Prostate gland (tissue), 2 donors: ENCODE data around the gene SPAG7. TPM values are rescaled to one million over a fixed set of nuclear protein-coding genes. Genes with fewer than 3 reads are reported as not detected.

Experiments used
- DNase-seq: peaks from one replicate; pipeline ENCODE4 v3.0.0-alpha.2; 2019; ENCODE audit warnings: low spot score
- H3K27ac ChIP-seq, 2 donors: fragments of 200-600 bp; sonication (generic); 2 replicates each; pipeline ENCODE4 v1.5.1; 2017 to 2019
- H3K27me3 ChIP-seq: fragments of 200-600 bp; sonication (generic); replicated peaks from 2 replicates; pipeline ENCODE4 v1.5.1; 2019; ENCODE audit not compliant: insufficient read depth
- H3K36me3 ChIP-seq, 2 donors: fragments of 200-600 bp; sonication (generic); 1 replicate in 1 of 2; 2 replicates in 1 of 2; pipeline versions ENCODE4 v1.5.1 to v1.8.1; 2017 to 2019
- H3K4me1 ChIP-seq: fragments of 200-600 bp; sonication (generic); replicated peaks from 2 replicates; pipeline ENCODE4 v1.5.1; 2019
- H3K4me3 ChIP-seq, 2 donors: fragments of 200-600 bp; sonication (generic); 2 replicates each; pipeline ENCODE4 v1.5.1; 2017 to 2019
- H3K9me3 ChIP-seq: fragments of 200-600 bp; sonication (generic); 2 replicates; pipeline ENCODE4 v1.5.1; 2017
- CTCF ChIP-seq, 4 experiments: fragments of 200-600 bp in 2 of 4; fragments of 450-650 bp in 2 of 4; sonication (generic) in 2 of 4; IDR thresholded peaks; 1 replicate in 3 of 4; 2 replicates in 1 of 4; pipeline ENCODE4 v1.5.1; 2016 to 2019; ENCODE audit warnings: antibody characterized with exemption in 4 of 4, mild to moderate bottlenecking in 2 of 4, moderate library complexity in 2 of 4
- POLR2A ChIP-seq: fragments of 450-650 bp; IDR thresholded peaks from one replicate; pipeline ENCODE4 v1.6.1; 2016; ENCODE audit warnings: antibody characterized with exemption, mild to moderate bottlenecking
- POLR2AphosphoS5 ChIP-seq: sonication (generic); formaldehyde crosslinking; IDR thresholded peaks from one replicate; pipeline ENCODE4 v1.6.1; 2017; ENCODE audit warnings: antibody characterized with exemption
- WGBS: methylation state at CpG from one replicate; pipeline ENCODE4 v1.1.5; 2018; 5-methylcytosine and 5-hydroxymethylcytosine counted together
- intact Hi-C: fragments of 100-400 bp; cut with DNase I; formaldehyde crosslinking; loops from one replicate; pipeline ENCODE4 v1.14.2; 2022
- total RNA-seq, 2 donors: library from RNA; depleted of rRNA; stranded (reverse); fragments of >200 nt; gene quantifications; one replicate each; pipeline ENCODE4 v1.1.0, GENCODE V29; 2016

The SPAG7 gene
- total RNA-seq, 2 donors from 2014 or later: 54.2 to 72.0 TPM

DNA sequence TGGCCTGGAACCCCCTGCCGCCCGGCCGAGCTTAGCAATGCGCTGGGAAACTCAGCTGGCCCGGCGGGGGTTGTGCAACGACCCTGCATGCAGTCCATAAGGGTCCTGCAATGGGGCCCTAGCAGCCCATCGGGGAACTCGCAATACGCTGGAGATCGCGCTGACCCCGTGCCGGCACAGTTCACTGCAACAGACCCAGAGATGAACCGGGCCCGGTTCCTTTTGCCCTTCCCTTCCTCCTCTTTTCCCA lies 28.1 kb downstream of the SPAG7 start:
- TF ChIP-seq CTCF (IDR thresholded peaks at IDR 0.05) (no peak), POLR2AphosphoS5 (no peak)
- intact Hi-C loops: no loop called here
- H3K36me3 ChIP-seq: peaks cover 0 to 10% of the 10 kb centered on the region in 2 donors
- no peaks in the 10 kb centered on the region for H3K9me3 ChIP-seq
- peaks cover 12% of the 10 kb centered on the region for H3K4me1 ChIP-seq
- no peaks in the 10 kb centered on the region for H3K27me3 ChIP-seq
- peak overlapping the region; percentile 85 to 95 for H3K27ac ChIP-seq
- 0% methylated on average over 16 of the region's 16 CpGs for WGBS
- peak overlapping the region; percentile 75 to 82 for H3K4me3 ChIP-seq
- DNase-seq: no peak

GRCh38 chr17:4938688-4939545 lies 28.7 kb downstream of the SPAG7 start:
- H3K36me3 ChIP-seq: peaks cover 0 to 10% of the 10 kb centered on the region in 2 donors
- intact Hi-C loops: no loop called here
- WGBS: 43% methylated on average over 19 of the region's 19 CpGs
- peaks cover 16% of the 10 kb centered on the region for H3K4me1 ChIP-seq
- no peaks in the 10 kb centered on the region for H3K9me3 ChIP-seq
- no peak for DNase-seq
- H3K27ac ChIP-seq: peak overlapping the region; percentile 85 to 95
- no peak for TF ChIP-seq POLR2AphosphoS5
- TF ChIP-seq CTCF (IDR thresholded peaks at IDR 0.05): no peak
- TF ChIP-seq POLR2A: no peak
- H3K27me3 ChIP-seq: no peaks in the 10 kb centered on the region
- H3K4me3 ChIP-seq: peak overlapping the region; percentile 75 to 82

GRCh38 chr17:4938069-4938491 lies 29.5 kb downstream of the SPAG7 start:
- 79% methylated on average over 11 of the region's 11 CpGs for WGBS

GRCh38 chr17:4937553-4937952 lies 30.1 kb downstream of the SPAG7 start:
- no peak overlapping the region for H3K27ac ChIP-seq

More at GRCh38 chr17:4938069-4938491, 29.5 kb downstream of the SPAG7 start:
- H3K27me3 ChIP-seq: no peaks in the 10 kb centered on the region
- H3K27ac ChIP-seq: no peak overlapping the region
- intact Hi-C loops: no loop called here
- DNase-seq: no peak
- H3K36me3 ChIP-seq: peaks cover 0 to 10% of the 10 kb centered on the region in 2 donors
- peaks cover 16% of the 10 kb centered on the region for H3K4me1 ChIP-seq
- no peaks in the 10 kb centered on the region for H3K9me3 ChIP-seq
- H3K4me3 ChIP-seq: no peak overlapping the region
- TF ChIP-seq CTCF (IDR thresholded peaks at IDR 0.05) (no peak), POLR2A (no peak), POLR2AphosphoS5 (no peak)

More at GRCh38 chr17:4937553-4937952, 30.1 kb downstream of the SPAG7 start:
- intact Hi-C loops: no loop called here
- Histone ChIP-seq H3K4me3 (no peak overlapping the region), H3K36me3 (peaks cover 0 to 8% of the 10 kb centered on the region in 2 donors), H3K4me1 (peaks cover 16% of the 10 kb centered on the region), H3K9me3 (no peaks in the 10 kb centered on the region), H3K27me3 (no peaks in the 10 kb centered on the region)
- no peak for DNase-seq
- TF ChIP-seq CTCF (IDR thresholded peaks at IDR 0.05) (no peak), POLR2A (no peak), POLR2AphosphoS5 (no peak)
- 92% methylated on average over 16 of the region's 16 CpGs for WGBS
